Inferior parietal cortex (tissue), 1 donor: ENCODE results near the gene EDN1.
"Not testable (repeated sequence)": the region's sequence is repeated elsewhere in the genome, so short reads cannot be mapped to it uniquely, and the experiment has no call there.

Experiments
- DNase-seq: peaks from one replicate; pipeline ENCODE4 v3.0.0-alpha.2; 2016; ENCODE audit errors: extremely low spot score

The EDN1 gene

DNA sequence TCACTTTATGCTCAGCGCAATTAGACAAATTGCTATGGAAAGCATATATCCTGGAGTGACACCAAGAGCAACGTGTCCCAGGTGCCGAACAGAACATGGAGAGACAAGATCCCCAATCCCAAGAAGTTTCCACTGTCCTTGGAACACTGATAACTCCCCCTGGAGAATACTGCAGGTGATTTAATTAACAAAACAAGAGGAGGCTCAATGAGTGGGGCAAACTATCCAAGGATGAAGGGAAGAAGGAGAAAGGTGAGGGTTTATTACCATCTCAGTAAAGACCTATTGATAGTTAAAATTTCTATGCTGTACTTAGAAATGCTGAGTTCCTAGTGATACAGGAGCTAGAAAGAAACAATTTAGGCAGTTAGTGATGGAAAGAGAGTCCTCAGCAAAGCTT lies 35.7 kb downstream of the EDN1 start:
- no peak for DNase-seq

DNA sequence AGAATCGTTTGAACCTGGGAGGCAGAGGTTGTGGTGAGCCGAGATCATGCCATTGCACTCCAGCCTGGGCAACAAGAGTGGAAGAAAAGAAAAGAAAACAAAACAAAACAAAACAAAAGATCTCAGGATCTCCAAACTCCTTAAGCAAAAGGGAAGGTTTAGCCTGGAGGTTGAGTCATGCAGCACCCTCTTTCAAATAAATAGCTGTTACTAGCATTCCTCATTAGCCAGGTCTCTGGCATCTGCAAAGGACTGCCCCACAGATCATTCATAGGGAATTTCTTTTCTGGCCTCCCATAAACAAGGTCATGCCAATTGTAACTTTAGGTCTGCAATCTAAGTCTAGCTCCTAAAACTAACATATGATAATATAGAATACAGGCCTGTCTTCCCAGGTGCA lies 37.2 kb downstream of the EDN1 start:
- DNase-seq: no peak

DNA sequence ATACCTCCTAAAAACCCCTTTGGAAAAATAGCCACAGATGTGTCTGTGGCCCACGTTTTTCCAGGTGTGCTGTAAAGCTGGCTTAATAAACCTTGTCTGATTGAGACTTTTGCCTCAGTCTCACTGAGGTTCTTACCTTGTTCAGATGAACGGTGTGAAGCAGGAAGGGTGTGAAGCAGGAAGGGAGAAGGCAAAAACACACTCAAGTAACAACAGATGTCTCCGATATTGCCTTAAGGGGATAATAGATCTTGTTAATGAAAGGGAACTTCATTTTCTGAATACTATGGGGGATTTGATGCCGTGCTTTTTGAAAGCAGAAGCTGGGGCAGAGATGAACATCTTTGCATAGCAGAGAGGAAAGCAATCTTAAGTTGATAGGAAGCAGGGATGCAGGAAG lies 37.8 kb downstream of the EDN1 start:
- DNase-seq: no peak

DNA sequence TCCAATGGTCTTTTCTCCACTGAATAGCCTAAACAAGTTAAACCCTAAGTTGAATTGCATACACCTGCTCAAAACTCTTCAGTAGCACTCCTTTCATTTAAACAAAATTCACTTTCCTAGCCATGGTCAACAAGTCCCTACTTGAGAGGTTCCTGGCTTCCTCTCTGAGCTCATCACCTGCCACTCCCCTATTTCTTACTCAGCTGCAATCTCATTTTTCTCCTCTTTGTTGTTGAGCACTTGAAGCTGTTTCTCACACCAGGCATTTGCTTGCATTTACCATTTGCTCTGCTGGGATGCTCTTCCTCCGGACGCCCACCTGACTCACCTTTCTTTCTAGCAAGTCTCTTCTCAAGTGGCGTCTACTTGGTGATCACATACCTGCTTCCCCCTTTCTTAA lies 38.5 kb downstream of the EDN1 start:
- no peak for DNase-seq

DNA sequence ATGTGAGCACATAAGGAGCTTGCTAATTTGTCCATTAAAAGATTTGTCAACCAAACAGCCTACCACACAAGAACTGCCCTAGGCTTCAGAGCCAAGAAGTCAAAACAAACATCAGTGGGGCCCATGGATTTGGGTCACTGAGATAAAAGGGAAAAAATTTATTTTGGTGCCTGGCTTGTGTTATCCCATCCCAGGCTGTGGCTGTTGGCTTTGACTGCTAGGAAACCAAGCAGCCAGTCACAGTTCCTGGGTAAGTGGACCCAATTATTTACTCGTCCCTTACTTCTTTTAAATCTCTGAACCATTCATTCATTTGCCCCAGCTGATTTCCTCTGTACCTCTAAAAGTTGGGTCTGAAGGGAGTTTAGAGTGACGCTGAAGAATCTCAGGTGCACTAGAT lies 41.3 kb downstream of the EDN1 start:
- no peak for DNase-seq

DNA sequence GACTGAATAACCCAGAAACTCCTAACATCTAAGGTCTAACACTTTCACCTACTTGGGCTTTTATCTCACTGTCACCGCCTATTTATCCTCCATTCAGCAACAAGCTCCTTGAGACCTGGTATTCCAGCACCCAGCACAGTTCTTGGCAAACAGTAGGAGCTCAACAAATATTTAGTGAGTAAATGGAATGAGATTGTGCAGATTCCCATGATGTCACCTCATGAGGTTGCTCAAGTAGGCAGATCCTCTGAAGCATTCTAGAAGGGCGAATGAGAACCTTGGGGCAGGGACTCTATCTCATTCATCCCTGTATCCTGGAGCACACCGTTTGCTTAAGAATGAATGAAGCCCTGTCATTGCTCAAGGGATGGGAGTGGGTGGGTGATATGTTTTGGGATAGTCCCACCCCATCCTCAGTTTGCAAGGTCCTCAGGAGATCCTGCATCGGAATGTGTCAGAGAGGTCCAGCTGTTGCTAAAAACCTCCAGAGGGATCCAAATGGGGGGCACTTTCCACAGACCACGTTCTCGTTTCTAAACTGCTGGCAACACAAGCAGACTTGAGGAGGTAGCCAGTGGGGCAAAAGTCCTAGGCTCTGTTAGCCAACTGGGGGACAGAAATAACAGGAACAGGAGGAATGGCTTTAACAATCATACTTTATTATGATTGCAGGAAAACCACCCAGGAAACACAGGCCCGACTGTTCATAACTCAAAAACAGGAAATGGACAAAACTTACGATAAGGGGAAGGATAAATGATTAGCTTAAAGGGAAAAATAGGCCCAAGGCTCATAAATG lies 42.0 kb downstream of the EDN1 start:
- no peak for DNase-seq

DNA sequence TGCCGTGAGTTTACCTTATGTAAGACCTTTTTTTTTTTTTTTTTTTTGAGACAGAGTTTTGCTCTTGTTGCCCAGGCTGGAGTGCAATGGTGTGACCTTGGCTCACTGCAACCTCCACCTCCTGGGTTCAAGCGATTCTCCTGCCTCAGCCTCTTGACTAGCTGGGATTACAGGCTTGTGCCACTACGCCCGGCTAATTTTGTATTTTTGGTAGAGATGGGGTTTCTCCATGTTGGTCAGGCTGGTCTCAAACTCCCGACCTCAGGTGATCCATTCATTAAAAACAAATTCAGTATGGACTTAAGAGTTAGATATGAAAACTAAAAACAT lies 42.6 kb downstream of the EDN1 start:
- DNase-seq: not testable (repeated sequence)

DNA sequence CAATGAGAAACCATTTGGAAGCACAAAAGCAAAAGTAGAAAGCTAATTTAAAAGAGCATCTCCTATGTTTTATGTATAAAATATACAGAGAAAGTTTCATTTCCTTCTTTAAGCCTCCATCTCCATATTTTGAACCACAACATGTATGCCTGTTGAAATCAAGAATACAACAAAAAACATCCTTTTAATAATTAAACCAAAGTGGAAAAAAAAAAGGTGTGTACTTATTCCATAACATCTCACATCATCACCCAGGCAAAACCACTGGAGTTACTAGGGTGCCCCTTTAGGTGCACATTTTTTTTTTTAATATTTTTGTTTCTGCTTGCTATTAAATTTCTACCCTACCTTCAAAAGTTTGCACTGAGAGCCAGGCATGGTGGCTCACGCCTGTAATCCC lies 43.0 kb downstream of the EDN1 start:
- DNase-seq: no peak

DNA sequence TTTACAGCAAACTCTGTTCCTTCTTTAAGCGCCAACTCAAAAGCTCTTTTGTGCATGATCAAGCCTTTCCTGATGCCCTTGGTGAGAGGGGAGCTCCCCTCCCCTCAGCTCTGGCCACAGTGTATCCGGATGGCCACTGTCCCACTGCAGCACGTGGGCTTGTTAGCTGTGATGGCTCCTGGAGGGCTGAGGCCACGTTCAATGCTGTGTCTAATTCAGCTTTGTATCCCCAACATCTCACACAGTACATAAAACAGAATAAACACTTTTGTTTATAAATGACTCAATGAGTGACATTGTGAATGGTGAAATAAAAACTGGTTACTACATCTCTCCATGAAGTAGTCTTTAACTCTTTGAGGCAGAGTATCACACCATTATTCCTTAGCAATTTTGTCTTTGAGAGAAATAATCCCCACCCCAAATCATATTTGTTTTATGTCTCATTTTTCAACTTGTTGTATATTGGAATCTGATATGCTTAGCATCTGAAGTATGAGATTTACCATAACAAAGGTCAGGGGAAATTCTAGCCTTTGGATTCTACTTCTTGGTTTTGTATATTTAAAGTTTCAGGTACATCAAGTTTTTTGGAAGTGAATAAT lies 44.5 kb downstream of the EDN1 start:
- no peak for DNase-seq

DNA sequence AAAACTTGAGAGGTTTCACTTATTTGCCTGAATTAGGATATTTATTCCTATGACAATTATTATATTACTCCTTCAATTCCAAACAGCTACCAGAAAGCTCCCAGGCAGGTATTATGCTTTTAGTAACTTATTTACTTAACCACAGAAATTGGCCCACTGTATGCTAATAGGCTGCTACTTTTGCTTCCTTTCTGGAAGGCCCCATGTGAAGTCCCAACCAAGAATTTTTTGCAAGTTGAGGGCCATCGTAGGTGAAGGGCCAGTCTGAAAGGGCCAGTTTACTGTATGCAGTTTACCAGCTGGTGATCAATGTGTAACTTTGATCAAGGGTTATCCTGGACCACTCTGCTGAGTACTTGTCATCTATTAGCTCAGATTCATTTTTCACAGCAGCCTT lies 45.0 kb downstream of the EDN1 start:
- DNase-seq: no peak

DNA sequence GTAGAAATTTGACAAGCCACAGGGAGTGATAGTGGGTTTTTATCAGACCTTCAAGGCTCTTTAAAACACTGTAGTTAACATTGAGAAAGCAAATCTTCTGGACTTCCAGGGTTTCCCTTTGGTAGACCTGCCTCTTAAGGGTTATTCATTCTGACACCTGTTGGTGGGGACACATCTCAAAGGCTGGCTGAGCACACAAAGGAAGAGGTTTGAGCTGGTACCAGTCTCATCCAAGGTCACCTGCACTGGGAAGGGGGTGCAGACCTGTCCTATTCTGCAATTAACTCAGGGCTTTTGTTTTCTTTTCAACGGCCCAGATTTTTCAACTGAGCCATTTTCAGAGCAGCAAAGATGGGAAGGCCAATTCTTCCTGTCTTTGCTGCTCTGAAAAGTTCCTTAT lies 45.6 kb downstream of the EDN1 start:
- DNase-seq: no peak

DNA sequence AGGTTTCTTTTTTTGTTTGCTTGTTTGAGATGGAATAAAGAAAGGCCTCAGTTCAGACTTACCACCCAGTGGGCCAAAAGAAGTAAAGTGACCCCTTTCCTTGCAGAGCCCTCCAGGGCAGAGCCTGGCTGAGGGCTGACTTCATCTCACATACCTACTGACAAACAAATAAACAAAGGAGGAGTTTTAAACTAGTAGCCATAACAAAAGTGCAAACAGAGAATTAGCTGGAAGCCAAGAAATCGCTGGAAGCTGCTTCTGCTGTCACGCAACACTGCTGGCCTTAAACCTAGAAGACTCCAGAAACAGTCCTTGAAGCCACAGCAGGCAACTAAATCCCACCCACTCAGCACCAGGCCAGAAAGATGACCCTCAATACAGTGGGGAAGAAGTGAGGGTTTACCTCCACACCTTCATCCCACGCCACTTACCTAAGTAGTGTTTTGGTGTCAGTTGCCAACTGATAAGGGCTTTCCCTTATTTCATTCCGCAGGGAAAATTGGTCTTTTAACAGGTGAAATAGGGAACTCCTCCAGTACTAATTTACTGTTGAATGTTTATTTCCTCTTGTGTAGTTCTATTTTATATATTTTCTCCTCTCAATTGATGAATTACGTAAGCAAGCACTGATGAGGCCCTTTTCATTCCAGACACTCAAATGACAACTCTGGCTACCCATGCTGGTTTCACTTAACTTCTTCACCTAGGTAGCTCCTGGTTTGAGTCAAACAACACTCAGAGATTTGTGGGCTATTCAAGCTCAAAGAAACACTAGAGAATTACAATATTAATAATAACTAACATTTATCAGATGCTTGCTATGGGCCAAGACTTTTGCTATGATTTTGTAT lies 46.2 kb downstream of the EDN1 start:
- DNase-seq: no peak

DNA sequence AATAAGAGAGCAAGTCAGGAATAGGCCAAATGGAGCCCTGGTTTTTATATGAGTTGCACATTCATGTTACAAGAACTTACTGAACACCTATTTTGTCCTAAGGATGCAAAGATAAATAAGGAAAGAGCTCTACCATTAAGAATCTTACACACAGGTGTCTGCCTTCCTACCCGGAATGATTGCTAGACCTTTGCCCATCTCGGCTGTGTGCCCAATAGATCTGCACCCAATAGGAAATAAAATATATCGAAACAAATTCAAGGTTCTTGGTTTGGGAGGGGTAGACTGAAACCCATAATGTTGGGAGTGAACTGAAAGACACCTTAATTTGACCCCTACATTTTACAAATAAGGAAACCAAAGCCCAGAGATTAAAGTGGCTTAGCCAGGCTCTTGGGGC lies 48.9 kb downstream of the EDN1 start:
- DNase-seq: no peak

DNA sequence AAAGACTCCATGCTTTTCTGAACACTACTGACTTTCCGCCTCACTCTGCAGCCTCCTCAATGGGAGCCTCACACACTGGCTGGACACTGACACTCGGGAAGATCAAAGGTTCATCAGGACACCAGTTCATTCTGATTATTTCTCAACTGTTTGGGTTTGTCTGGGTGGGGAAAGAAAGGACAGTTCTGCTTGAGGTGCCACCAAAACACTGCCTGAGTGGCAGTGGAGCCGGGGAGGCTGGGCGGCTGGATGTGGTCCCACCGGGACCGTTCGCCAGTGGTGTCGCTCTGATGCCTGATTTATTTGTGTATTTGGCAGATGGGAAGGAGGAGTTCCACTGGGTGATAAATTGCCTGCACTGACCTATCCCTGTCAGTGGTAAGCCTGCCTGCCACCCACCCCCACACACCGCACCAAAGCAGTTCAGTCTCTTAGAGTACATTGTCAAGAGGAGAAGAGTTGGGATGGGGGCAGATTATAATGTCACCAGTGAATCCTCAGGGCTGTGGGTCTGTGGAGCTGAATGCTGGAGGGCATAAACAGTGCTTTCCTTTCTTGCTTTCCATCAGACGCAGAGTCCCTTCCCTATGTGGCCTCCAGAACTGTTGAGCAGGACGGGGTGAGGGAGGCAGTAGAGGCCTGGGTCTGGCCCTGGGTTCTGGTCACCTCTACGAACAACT lies 49.8 kb downstream of the EDN1 start:
- no peak for DNase-seq

DNA sequence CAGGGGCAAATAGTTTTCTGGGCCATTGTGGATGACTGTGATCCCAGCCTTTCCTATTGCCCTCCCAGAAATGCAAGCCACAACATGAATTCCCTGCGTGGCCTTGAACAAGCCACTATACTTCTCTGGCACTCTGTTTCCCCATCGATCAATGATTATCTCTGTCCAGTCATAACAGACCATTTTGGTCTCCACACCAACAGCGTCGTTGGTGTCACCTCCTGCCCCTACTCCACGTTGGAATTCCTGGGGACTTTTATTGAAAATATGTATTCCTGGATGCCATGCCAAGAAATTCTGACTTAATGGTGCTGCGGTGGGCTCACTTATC lies 50.3 kb downstream of the EDN1 start:
- DNase-seq: no peak

DNA sequence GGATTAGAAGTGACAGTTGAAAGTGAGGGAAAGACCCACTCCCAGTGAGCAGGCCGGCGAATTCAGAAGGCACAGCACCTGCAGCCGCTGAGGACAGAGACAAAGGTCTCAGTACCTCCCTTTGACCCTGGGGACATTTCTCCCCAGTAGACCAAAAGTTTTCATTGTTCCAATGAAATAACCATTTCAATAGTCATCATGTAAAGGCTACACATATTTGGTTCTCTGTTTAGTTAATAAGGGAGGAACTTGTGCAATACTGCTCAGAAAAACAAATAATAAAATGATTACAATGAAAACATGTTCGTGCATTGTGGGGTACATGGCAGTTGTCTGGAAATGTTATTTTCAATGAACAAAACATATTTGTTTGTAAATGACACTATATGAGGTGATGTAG lies 52.5 kb downstream of the EDN1 start:
- no peak for DNase-seq

DNA sequence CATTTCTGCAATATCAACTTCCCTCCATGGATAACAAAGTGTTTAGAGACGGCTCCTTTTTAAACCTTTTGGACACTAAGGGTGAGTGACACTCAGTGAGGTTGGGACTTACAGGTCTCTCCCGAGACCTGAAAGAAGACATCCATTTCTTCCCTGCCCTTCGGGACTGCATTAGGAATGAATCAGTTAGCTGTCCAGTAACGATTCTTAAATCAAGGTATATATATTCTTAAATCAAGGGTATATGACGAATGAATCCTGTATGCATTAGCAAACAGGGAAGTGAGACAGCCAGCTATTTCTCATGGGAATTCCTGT lies 52.9 kb downstream of the EDN1 start:
- DNase-seq: no peak

DNA sequence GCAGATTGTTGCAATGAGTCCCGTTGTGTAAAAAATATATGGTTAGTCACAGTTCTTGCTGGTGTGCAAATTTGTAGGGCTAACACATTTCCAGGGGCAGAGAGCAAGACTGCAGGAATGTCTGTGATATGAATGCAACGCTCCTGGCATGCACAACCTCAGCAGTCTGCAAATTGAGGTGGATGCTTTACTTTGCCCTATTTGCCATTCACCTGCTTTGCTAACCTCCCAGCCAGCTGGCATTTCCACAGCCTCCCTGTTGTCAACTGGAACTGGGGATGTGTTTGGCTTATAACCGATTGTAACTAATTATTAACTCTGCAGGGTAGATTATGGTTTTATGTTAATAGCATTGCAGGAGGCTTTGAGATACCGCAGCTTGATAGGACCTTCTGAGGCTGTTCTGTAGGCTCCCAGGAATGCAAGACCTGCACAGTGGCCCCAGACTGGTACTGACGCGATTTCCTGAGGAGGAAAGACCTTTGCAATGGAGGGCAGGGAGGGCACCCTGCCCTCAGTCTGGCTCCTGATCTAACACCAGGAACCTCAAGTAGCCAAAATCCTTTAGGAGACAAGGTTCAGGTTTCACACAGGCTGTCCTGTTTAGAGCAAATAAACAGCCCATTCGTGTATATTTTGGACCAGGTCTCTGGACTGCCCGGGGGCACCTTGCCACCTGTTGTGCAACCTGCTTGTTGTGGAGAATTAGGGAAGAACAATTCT lies 53.4 kb downstream of the EDN1 start:
- DNase-seq: no peak

DNA sequence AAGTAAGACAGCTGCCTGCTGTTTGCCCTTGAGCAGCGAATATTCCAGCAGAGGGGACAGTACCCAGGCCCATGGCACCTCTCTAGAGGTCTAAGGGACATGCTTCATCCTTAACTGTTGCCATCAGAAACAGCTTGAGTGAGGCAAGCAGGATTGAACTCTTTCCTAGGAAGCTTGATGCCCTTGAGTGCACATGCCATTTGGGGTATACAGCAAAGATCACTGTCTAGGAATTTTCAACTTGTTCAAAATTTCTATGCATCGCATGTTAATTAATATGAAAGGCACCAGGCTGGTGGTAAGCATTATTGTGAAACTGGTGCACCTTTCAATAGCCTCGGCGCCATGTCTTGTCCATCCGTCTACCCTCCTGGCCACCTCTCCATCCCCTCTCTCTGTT lies 54.1 kb downstream of the EDN1 start:
- DNase-seq: no peak

DNA sequence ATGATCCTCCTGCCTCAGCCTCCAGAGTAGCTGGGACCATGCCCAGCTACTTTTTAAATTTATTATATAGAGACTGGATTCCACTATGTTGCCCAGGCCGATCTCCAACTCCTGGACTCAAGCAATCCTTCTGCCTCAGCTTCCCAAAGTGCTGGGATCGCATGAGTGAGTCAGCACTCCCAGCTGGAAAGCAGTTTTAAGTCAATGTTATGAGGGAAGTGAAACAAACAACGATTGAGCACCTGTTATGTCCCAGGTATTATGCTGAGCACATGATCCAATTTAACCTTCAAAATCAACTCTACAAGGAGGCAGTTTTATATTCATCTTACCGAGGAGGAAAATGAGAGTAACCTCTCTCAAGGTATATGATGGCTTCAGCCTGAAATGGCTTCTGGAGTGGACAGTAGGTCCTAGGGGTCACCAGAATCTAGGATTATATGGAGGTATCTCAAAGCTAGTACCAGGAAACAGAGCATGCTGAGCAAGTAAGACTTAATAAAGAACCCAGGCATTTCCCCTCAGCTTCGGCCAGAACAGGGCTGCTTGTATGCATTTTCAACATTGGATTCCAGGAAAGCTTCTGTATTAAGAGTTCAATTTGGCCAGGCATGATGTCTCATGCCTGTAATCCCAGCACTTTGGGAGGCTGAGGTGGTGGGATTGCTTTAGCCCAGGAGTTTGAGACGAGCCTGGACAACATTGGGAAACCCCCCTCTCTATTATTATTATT lies 55.0 kb downstream of the EDN1 start:
- DNase-seq: no peak

DNA sequence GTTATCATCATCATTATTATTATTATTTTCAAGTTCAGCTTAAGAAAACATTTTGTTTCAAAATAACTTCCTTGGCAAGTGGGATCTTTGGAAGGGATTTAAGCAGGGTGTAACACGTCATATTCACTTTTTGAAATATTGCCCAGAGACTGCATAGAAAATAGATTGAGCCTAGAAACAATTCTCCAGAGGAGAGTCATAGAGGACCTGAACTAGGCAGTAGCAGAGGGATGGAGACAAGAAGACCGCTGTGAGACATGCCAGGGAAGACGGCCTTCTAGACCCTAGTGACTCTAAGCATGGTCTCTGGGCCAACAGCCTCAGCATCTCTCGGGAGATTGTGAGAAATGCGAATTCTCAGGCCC lies 55.5 kb downstream of the EDN1 start:
- no peak for DNase-seq
